ENCODE data around the gene PACC1.

DNA sequence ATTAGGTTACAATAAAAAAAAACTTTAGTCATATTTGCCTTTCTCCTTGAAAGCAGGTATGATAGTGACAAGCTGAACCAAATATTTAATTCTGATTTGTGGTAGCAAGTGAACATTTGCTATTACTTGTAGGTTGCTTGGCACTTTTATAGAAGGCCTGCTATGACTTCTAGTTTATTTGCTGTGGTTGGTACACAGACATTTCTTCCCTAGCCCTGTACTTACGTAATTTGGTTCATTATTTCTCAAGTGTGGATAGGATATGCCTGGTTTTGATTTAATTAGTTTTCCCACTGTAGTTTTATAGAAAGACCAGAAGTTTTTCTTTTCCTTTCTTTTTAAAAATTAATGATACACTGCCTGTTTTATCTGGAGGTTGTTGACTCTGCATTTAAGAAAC is 73.6 kb downstream of the PACC1 start:
- no peak for TF ChIP-seq EZH2 (IDR thresholded peaks at IDR 0.05; ENCODE audit: low read length, unreplicated experiment)
- TF ChIP-seq CTCF (conservative IDR thresholded peaks at IDR 0.05; ENCODE audit: low read depth, low read length) = no peak
- no peak for TF ChIP-seq EZH2phosphoT487 (IDR thresholded peaks at IDR 0.05; ENCODE audit: borderline replicate concordance, low read length)
